NCI-H2227 (cell line): ENCODE measurements around the gene FOXR1.

ENCODE experiments used
- DNase-seq: peaks from one replicate; lab custom pipeline; 2025; ENCODE audit not compliant: unreplicated experiment; lab: John Stamatoyannopoulos, UW

The FOXR1 gene

DNA sequence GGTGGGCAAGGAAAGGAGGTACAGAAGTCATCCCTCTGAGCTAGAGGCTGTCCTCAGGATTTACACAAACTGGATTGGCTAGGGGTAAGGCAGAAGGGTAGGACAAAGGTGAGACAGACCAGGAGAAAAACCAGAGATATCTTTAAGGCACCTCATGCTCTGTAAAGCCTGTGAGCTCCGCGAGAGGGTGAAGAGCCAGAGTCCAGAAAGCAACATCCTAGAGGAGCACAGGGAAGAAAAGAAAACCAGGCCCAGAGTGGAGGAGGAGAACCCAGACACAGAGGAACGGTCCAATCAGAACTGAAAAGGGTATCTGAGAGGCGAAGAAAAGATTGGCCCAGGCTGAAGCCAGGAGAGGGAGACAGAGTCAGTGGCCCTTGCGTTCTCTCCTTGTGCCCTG, 54.0 kb downstream of the FOXR1 start:
- DNase-seq = no peak

- DNase-seq = no peak
Measured at GRCh38 chr11:119025978-119026766, 54.6 kb downstream of the FOXR1 start.

GRCh38 chr11:119026970-119027369, 55.4 kb downstream of the FOXR1 start:
- no peak for DNase-seq

- DNase-seq = no peak
Measured at GRCh38 chr11:119027561-119028345, 56.2 kb downstream of the FOXR1 start.

GRCh38 chr11:119028346-119029068, 56.9 kb downstream of the FOXR1 start:
- no peak for DNase-seq

DNA sequence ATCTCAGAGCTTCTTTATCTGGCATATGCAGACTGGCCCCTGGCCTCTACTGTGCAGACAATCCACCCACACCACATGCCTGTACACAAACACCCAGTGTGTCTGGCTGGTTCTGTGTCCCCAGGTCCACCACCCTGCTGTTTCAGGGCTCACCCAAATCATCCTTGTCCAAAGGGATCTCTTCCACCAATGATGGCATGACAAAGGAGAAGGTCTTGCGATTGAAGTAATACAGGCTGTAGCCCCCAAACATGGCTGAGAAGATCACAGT, 57.4 kb downstream of the FOXR1 start:
- no peak for DNase-seq

GRCh38 chr11:119029340-119030028, 57.9 kb downstream of the FOXR1 start:
- DNase-seq = peak; percentile 6

DNA sequence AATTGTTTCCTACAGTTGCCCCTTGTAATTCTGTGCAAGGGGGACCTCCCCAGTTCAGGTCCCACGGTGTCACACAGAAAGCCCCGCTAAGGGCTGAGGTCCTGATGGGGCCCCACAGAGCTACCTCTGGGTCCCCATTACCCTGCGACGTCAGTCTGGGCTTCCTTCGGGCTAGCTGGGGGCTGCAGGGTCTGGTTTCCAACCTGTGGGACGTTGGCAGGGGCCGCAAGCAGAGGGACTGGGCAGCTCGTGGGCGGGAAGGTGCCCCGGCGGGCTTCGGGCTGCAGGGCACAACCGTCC, 58.4 kb downstream of the FOXR1 start:
- DNase-seq = no peak

DNA sequence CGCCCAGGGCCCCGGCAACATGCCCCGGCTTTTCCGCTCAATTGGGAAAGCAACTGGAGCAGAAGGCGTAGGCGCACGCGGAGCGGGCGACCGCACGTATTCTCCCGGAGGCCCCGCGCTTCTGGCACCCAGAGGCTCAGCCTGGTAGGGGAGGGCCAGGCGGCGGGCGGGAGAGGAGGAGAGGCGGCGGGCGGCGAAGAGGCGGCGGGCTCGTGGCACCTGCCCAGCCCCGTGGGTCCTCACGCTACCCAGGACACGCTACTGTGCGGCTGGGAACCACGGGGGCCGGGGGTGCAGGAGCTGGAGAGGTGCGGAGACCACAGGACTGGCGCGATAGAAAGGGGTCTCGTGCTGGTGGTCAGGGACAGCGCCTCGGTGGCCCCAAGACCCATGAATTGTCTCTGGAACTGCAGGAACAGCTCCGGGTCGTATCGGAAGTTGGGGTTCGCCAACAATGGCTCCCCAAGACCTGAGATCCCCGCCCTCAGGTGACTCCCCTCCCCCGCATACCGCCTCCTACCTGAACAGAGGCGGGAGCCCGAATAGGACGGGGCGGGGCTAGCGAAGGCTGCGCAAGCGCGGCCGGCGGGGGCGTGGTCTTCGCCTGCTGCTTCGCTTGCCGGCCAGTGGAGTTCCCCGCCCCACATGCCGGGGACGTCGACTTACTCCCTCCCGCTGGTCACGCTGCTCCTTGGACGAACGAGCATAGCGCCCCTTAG, 58.9 kb downstream of the FOXR1 start, which contains the start of gene SLC37A4:
Gene SLC37A4 (minus strand): TSS at position 549 of the 719 bp plus-strand sequence.
- peak; percentile 97 for DNase-seq
